GM19324 (cell line): Measurements from ENCODE around the gene TSPAN2.

Experiments used
- ATAC-seq: cut with Tn5 transposase; IDR thresholded peaks from one replicate; pipeline ENCODE4 v1.9.1; 2021; ENCODE audit warnings: mild to moderate bottlenecking, moderate library complexity; ENCODE audit not compliant: unreplicated experiment, low FRiP score

The TSPAN2 gene

GRCh38 chr1:115115521-115116161, 26.3 kb upstream of the TSPAN2 start:
- ATAC-seq = no peak

- no peak for ATAC-seq
Observed at GRCh38 chr1:115114308-115114707, 25.0 kb upstream of the TSPAN2 start.

- no peak for ATAC-seq
Observed at GRCh38 chr1:115113766-115114165, 24.5 kb upstream of the TSPAN2 start.

GRCh38 chr1:115112496-115113375, 23.4 kb upstream of the TSPAN2 start:
- ATAC-seq = no peak

- no peak for ATAC-seq
Observed at GRCh38 chr1:115107516-115108260, 18.4 kb upstream of the TSPAN2 start.

GRCh38 chr1:115105831-115106230, 16.5 kb upstream of the TSPAN2 start:
- no peak for ATAC-seq

GRCh38 chr1:115099693-115100050, 10.4 kb upstream of the TSPAN2 start:
- no peak for ATAC-seq

- ATAC-seq = peak; percentile 90
Observed at GRCh38 chr1:115098979-115099692, 9.8 kb upstream of the TSPAN2 start.

GRCh38 chr1:115092175-115092574, 2.9 kb upstream of the TSPAN2 start:
- no peak for ATAC-seq

GRCh38 chr1:115091572-115091971, 2.3 kb upstream of the TSPAN2 start:
- no peak for ATAC-seq

- ATAC-seq = no peak
Observed at GRCh38 chr1:115090956-115091355, 1.7 kb upstream of the TSPAN2 start.

- no peak for ATAC-seq
Observed at GRCh38 chr1:115090540-115090939, 1.2 kb upstream of the TSPAN2 start.

GRCh38 chr1:115090186-115090490, 835 bp upstream of the TSPAN2 start:
- ATAC-seq = no peak

- ATAC-seq = no peak
Observed at GRCh38 chr1:115088871-115089419, 358 bp downstream of the TSPAN2 start.

GRCh38 chr1:115088115-115088778, 1.1 kb downstream of the TSPAN2 start:
- no peak for ATAC-seq

- no peak for ATAC-seq
Observed at GRCh38 chr1:115086176-115086830, 3.0 kb downstream of the TSPAN2 start.

GRCh38 chr1:115084902-115085511, 4.3 kb downstream of the TSPAN2 start:
- no peak for ATAC-seq

- ATAC-seq = no peak
Observed at GRCh38 chr1:115082949-115083348, 6.4 kb downstream of the TSPAN2 start.

GRCh38 chr1:115078708-115079107, 10.6 kb downstream of the TSPAN2 start:
- no peak for ATAC-seq
